GM21737 (cell line): ENCODE measurements around the gene FDXR.
"Not testable (repeated sequence)": the region's sequence is repeated elsewhere in the genome, so short reads cannot be mapped to it uniquely, and the experiment has no call there.

Experiments
- ATAC-seq: cut with Tn5 transposase; IDR thresholded peaks from one replicate; pipeline ENCODE4 v1.9.1; 2021; ENCODE audit warnings: mild to moderate bottlenecking, moderate library complexity; ENCODE audit not compliant: unreplicated experiment

The FDXR gene, protein sequence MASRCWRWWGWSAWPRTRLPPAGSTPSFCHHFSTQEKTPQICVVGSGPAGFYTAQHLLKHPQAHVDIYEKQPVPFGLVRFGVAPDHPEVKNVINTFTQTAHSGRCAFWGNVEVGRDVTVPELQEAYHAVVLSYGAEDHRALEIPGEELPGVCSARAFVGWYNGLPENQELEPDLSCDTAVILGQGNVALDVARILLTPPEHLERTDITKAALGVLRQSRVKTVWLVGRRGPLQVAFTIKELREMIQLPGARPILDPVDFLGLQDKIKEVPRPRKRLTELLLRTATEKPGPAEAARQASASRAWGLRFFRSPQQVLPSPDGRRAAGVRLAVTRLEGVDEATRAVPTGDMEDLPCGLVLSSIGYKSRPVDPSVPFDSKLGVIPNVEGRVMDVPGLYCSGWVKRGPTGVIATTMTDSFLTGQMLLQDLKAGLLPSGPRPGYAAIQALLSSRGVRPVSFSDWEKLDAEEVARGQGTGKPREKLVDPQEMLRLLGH

DNA sequence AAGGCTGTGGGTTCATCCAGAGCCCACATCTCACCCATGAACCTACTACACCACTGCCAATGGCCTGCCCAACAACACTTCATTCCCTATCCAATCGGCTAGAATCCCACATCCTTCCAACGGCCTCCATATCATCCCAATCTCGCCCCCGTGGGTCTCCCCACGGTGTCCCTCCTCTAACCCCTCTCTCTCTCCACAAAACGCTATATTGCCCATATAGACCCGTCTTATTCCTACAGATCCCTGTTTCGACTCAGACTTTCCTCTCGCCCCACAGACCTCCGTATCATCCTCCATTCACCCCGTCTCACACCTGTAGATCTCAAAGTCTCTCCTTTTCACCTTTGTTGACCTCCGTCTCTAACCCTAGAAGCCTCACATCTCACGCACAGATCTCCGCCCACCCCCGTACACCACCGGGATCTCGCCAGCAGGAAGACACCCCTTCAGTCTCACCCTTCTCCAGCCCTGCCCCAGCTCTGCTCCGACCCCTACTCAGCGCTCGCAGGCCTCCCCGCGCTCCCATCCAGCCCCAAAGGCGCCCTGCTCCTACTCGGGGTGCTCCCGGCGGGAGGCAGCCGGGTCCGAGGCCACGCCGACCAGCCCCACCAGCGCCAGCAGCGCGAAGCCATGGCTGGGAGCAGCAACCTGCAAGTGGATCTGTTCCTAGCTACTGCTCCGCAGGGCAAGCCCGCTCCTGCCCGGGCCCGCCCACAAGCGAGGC lies at the start of gene FDXR:
Gene FDXR, minus strand, starts transcription at position 682 of the 724 bp plus-strand sequence. Its CDS starts 50 bp downstream, at position 632.
- ATAC-seq = no peak

DNA sequence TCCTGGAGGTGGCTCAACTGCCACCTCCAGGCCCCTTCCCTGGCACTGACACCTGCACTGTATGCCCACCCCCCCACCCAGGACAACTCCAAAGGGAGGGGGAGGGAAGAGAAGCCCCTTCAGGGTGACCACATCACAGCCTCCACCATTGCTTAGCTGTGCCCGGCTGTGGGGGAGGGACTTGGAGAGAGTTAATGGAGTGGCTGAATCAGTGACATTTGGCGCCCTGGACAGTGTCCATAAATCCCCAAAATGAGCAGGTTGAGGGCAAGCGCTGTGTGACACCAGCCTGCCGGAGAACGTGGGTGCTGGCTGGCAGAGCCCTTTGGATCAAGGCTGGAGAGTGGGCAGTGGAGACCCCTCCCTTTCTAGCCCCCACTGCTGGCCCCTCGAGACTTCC lies 49.4 kb upstream of the FDXR start:
- ATAC-seq = no peak

DNA sequence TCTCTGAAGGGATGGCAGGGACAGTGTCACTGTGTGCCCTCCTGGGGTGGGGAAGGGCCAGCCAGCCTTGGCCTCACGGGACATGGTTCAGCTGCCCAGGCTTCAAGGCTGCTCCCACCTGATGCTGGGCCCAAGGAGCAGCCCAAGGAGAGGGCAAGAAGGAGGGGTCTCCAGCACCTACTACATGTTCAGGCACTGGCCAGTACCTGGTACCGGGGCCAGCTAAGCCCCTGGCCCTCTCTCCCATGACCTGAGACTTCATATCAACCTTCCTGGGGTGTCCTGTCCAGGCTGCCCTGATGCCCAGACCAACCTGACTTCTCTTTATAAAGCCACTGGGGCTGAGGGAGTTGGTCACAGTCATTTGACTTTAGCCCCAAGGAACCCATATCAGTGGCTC lies 49.0 kb upstream of the FDXR start:
- no peak for ATAC-seq

DNA sequence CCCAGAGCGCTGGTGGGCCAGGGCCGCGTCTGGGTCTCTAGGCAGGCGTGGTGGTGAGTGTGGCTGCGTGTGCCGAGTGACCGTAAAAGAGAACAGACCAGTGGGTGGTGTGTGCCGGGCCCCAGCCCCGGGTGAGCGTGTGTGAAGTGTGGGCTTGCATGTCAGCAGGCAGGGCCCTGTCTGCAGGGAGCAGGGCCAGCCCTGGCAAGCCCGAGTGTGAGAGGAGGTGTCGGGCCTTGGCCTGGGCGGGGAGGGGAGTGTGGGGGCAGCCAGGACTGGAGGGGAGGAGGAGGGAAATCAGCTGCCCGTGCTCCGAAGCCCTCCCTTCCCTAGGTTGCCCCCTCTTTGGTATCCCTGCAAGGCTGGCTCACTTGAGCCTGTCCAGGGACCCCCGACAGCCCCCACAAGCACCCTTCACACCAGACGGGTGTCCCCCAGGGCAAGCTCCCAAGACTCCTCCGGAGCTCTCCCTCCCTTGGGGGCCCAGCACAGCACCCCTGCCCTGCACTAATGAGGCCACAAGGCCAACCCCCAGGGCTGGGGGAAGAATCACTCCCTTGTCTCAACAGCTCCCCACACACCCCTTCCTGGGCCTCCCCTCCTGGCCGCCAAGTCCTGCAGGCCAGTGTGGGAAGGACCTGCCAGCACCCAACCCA lies 48.4 kb upstream of the FDXR start:
- ATAC-seq = no peak

DNA sequence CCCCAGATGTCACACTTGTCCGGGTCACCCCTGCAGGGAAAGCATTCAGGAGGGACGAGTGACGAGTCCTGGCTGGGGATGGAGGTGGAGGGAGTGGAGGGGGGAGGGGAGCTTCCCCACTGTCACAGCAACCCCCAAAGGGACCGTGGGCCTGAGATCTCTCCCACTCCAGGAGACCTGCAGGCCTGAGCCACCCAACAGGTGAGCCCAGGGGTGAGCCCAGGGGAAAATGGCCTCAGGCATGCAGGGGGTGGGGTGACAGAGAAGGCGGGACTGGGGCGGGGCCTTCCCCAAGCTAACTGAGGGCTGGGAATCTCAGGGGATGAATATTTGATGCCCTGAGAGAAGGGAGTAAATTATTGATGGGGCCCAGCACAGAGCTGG lies 47.8 kb upstream of the FDXR start:
- no peak for ATAC-seq

DNA sequence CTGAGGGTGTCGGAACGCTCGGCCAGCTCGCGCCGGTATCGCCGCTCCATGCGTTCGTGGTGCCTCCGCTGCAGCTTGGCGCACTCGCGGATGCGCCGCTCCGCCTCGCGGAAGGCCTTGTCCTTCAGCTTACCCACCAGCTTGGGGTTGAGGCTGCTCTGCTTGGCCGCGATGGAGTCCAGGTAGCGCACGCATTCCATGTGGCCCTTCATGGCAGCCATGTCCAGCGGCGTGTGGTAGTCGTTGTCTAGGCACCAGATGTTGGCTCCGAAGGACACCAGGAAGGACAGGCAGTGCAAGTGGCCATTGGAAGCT lies 47.5 kb upstream of the FDXR start:
- no peak for ATAC-seq

DNA sequence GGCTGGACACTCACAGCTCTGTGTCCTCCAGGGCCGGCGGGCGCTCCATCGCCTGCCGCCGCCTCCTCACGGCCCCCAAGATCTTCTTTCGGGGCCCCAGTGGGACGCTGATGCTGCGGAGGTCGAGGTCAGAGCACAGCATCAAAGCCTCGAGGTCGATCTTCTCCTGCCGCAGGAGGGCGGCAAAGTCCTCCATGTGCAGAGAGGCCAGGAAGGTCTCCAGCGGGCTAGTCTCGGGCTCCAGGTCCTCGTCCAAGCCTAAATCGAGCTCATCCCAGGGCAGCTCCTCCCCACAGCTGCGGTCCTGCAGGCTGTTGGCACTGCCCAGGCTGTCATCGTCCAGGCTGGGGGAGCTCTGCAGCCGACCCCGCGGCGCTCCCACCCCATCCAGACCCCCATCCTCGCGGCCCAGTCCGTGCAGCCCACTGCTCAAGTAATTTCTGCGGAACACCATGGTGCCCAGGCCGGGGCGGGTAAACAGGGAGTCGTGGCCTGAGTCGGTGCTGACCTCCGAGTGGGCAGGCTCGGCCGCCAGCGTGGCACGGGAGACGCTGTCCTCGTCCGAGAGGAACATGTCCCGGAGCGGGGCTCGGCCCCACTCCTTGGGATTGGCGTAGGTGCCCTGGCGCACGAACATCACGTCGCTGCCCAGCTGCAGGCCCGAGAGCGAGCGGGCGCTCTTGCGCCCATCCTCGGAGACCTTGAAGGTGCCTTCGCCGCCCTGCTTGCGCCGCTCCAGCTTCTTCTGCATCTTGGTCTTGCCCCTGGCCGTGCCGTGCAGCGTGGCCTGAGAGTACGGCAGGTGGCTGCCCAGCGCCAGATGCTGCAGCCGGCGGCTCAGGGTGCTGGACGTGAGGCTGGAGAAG lies 46.9 kb upstream of the FDXR start:
- no peak for ATAC-seq

DNA sequence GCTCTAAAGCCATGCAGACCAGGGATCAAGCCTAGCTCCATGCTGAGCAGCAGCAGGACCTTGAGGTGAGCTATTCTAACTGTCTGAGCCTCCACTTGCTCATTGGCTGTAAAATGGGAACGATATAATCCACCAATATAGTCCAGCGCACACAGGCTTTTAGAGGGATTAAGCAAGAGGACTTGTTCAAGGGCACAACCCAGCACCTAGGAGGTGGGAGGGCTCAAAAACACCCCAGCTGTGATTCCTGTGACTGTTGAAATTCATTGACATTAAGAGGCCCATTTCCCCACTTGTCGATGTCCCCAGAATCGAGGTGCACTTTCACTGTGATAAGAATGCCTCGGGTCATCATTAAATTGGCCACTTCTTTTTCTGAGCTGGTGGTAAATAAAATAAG lies 46.1 kb upstream of the FDXR start:
- ATAC-seq = no peak

DNA sequence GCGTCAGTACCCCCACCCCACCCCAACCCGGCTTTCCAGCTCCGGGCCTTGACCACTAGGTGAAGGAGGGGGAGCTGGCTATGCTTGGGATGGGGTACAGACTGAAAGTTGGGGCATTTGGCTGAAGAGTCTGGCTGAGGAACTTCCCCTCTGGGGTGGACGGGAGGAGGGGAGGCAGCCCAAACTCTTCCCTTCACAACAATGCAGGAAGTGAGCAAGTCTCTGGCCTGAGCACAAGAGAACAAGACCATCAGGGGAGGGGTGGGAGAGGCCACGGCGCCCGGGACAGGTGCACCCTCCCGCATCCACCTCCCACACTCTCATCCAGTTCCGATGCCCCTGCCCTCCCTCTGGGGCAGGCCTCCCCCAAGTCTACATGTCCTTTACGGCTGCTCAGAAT lies 44.6 kb upstream of the FDXR start:
- ATAC-seq = no peak

DNA sequence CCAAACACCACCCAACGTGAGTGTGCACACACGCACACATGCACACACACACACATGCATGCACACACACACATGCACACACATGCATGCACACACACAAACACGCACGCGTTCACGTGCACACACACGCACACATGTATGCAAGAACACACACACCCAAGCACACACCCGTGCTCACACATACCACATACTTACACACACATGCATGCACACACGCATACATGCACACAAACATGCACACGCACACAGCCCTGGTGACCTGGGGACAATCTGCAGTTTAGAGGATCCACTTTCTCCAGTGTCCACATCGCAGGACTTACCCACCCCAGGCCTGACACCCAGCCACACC lies 44.0 kb upstream of the FDXR start:
- ATAC-seq = no peak

DNA sequence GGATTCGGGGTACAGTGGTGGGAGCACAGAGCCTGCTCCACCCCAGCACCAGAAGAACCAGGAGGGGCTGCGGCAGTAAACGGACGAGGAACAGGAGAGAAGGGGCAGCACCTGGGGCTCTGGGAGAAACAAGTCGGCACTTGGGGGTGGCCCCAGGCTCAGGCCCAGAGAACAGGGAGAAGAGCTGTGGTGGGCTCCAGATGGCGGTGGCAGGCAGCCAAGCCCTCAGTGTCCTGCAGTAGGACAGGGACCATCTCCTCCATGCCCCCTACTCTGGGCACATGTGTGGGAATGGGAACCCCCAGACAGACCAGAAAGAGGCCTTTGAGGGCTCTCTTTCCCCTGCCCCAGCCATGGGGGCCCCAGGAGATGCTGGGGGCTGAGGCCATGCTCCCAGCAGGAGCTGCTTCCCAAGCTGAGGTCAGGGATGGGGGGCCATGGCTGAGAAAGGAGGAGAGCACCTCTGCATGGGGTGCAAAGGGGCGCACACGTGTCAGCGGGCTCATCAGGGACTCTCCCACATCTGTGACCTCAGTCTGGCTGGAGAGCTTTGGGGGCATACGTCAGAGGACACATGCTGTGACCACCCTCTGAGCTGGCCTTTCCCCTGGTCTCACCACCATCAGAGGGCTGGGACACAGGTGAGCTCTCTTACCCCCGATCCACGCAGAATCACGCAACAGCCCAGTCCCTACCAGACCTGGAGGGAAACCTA lies 43.5 kb upstream of the FDXR start:
- no peak for ATAC-seq

DNA sequence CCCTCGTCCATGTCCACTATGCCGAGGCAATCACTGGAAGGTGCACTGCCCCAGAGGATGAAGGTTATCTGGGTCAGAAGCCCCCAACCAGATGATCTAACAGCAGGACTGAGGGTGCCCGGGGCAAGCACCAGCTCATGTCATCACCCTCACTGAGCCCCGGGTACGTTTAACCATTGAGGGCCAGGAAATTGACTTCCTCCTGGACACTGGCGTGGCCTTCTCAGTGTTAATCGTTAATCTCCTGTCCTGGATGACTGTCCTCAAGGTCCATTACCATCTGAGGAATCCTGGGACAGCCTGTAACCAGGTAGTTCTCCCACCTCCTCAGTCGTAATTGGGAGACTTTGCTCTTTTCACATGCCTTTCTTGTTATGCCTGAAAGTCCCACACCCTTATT lies 38.6 kb upstream of the FDXR start:
- not testable (repeated sequence) for ATAC-seq

DNA sequence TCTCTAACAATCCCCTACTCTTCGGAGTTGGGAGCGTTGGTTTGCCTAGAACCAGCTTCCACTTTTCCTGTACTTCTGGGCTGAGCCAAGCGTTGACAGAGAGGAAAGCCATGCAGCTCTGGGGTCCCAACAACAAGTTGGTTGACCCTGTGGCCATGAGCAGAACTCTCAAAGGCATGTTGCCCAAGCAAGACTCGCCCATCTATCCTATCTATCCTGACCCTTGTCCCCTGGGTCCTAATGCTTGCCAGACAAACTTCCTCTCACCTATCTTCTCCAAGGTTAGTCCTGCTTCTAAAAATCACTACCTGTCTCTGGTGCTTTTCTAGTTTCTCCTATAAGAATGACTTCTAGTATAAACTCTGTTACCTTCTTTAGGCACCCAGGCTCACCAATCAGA lies 36.3 kb upstream of the FDXR start:
- not testable (repeated sequence) for ATAC-seq

DNA sequence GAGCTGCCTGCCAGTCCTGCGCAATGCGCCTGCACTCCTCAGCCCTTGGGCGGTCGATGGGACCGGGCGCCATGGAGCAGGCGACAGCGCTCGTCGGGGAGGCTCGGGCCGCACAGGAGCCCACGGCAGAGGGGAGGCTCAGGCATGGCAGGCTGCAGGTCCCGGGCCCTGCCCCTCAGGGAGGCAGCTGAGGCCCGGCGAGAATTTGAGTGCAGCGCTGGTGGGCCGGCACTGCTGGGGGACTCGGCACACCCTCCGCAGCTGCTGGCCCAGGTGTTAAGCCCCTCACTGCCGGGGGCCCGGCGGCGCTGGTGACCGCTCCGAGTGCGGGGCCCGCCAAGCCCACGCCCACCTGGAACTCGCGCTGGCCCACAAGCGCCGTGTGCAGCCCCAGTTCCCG lies 34.2 kb upstream of the FDXR start:
- no peak for ATAC-seq

DNA sequence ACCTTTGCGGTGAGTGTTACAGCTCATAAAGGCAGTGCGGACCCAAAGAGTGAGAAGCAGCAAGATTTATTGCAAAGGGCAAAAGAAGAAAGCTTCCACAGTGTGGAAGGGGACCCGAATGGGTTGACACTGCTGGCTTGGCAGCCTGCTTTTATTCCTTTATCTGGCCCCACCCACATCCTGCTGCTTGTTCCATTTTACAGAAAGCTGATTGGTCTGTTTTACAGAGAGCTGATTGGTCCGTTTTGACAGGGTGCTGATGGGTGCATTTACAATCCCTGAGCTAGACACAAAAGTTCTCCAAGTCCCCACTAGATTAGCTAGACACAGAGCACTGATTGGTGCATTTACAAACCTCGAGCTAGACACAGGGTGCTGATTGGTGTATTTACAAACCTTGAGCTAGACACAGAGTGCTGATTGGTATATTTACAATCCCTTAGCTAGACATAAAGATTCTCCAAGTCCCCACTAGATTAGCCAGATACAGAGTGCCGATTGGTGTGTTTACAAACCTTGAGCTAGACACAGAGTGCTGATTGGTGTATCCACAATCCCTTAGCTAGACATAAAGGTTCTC lies 33.5 kb upstream of the FDXR start:
- ATAC-seq = not testable (repeated sequence)

DNA sequence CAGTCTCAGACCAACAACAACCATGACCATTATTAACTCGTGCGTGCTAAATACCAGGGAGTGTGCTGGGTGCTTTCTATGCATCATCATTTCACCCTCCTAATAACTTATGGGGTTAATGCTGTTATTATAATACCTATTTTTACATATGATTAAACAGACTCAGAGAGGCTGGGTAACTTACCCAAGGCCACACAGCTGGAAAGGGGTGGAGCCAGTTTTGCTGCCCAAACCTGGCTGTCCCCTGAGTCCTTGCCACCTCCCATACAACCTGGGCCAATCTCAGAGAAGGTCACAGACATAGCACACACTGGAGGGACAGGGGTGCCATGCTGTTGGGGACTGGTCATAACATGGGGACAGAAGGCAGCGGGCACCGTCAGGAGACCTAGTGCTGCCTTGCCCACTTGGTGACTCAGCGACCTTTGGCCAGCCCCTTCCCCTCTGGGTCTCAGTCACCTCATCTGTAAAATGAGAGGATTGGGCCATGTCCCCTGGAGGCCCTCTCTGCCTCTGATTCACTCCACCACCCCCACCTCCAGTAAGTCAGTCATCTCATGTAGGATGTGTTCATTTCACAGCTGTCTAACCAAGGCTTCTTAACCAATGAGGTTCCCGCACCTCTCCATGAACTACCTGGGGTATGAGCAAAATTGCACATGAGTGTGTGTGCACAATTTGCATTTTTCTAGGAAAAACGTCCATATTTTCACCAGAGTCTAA lies 32.1 kb upstream of the FDXR start:
- ATAC-seq = no peak

DNA sequence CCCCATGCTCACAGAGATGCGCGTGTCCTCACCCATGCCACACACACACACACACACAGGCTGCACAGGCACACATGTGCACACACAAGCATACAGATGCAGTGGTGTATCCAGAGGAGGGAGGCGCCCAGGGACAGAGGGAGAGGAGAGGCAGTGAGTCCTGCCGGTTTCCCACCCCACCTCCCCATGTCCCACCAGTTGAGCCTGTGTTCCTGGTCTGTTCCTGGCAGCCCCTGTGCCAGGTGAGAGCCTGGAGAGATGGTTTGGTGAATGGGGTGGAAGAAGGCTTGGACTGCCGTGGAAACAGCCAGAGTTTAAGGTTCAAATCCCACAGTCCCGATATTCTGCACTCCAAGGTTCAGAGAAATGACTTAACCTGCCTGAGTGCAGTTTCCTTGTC lies 30.9 kb upstream of the FDXR start:
- ATAC-seq = no peak

DNA sequence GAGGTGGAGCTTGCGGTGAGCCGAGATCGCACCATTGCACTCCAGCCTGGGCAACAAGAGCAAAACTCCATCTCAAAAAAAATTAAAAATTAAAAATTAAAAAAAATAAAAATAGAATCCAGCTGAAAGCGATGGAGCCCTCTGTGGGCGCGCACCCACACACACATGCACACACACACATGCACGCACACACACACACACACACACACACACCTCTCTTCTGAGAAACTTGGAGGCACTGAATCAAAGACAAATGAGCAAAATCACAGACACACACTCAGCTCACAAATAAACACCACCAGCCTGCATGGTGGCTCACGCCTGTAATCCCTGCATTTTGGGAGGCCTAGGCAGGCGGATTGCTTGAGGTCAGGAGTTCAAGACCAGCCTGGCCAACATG lies 30.2 kb upstream of the FDXR start:
- ATAC-seq = no peak

DNA sequence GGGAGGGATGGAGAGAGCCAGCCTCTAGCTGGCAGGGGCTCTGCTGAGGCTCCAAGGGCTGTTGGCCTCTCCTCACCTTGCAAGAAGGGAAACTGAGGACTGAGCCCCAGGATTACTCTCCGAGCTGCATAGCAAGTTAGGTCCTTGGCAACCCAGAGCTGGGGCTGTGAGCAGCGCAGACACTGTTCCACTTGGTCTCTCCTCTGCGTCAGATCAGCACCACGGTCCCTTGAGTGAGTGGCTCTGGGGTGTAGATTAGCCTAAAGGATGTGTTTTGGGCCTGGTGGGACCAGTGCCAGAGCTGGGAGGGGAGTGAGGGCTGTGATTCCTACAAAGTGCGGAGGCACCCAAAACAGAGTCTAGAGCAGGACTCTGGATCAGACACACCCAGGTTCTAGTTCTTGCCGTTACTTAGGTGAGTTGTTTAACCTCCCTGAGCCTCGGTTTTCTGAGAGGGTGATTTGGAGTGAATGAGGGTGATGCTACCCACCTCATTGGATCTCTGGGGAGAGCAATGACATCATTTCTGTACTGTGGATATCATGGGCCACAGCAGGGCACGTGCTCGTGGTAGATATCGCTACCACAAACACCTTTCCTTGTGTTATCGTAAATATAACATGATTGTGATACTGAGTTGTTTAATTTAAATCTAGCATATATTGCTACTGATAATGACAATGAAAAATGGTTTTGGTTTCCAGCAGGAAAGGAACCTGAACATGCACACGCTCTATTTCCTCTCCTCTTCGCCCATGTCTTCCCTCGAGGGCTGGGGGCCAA lies 28.8 kb upstream of the FDXR start:
- no peak for ATAC-seq
